H9 (cell line): ENCODE data around the gene PHLDA1. TPM values are rescaled to one million over a fixed set of nuclear protein-coding genes. Genes with fewer than 3 reads are reported as not detected.
A peak's percentile ranks its signal among the peaks of the same experiment; 100 is the strongest.

Experiments
- DNase-seq: peaks from one replicate; pipeline ENCODE4 v3.0.0-alpha.2; 2017
- H2AFZ ChIP-seq: one replicate; pipeline ENCODE4 v1.6.1; 2013; ENCODE audit warnings: mild to moderate bottlenecking, low read length, control low read depth, moderate library complexity
- H2AK5ac ChIP-seq: 2 replicates; pipeline ENCODE4 v1.6.1; 2013; ENCODE audit warnings: low read length, control low read depth, mixed read lengths; ENCODE audit not compliant: insufficient read length
- H2BK120ac ChIP-seq: one replicate; pipeline ENCODE4 v1.6.1; 2013; ENCODE audit warnings: low read depth, mild to moderate bottlenecking, low read length, control low read depth, inconsistent platforms; ENCODE audit not compliant: poor library complexity, severe bottlenecking
- H2BK12ac ChIP-seq: 2 replicates; pipeline ENCODE4 v1.6.1; 2013; ENCODE audit warnings: low read length, control low read depth, mixed read lengths, low read depth; ENCODE audit not compliant: insufficient read length
- H2BK15ac ChIP-seq: 2 replicates; pipeline ENCODE4 v1.6.1; 2013; ENCODE audit warnings: low read depth, low read length, control low read depth
- H2BK20ac ChIP-seq: one replicate; pipeline ENCODE4 v1.6.1; 2013; ENCODE audit warnings: low read depth, mild to moderate bottlenecking, low read length, control low read depth, inconsistent platforms; ENCODE audit not compliant: poor library complexity, severe bottlenecking
- H2BK5ac ChIP-seq: 2 replicates; pipeline ENCODE4 v1.6.1; 2013; ENCODE audit warnings: low read length, control low read depth, mixed read lengths; ENCODE audit not compliant: insufficient read length
- H3K14ac ChIP-seq: 2 replicates; pipeline ENCODE4 v1.6.1; 2013; ENCODE audit warnings: low read length, control low read depth; ENCODE audit not compliant: insufficient read depth
- H3K18ac ChIP-seq: 2 replicates; pipeline ENCODE4 v1.6.1; 2013; ENCODE audit warnings: low read depth, mild to moderate bottlenecking, mixed read lengths, low read length, control low read depth; ENCODE audit not compliant: insufficient read length
- H3K23ac ChIP-seq: 2 replicates; pipeline ENCODE4 v1.6.1; 2013; ENCODE audit warnings: low read length, control low read depth, mixed read lengths, low read depth; ENCODE audit not compliant: insufficient read length
- H3K23me2 ChIP-seq: 2 replicates; pipeline ENCODE4 v1.6.1; 2013; ENCODE audit warnings: low read depth, mild to moderate bottlenecking, mixed read lengths, low read length, control low read depth; ENCODE audit not compliant: insufficient read length, poor library complexity, severe bottlenecking
- H3K27ac ChIP-seq: 2 replicates; pipeline ENCODE4 v1.5.1; 2013; ENCODE audit warnings: low read length, control low read depth, mixed read lengths, low read depth; ENCODE audit not compliant: insufficient read length
- H3K27me3 ChIP-seq: 2 replicates; pipeline ENCODE4 v1.6.1; 2013; ENCODE audit warnings: low read length, control low read depth, inconsistent platforms; ENCODE audit not compliant: insufficient read depth
- H3K4ac ChIP-seq: 2 replicates; pipeline ENCODE4 v1.6.1; 2013; ENCODE audit warnings: low read depth, mild to moderate bottlenecking, control low read depth, inconsistent platforms, low read length, moderate library complexity
- H3K4me1 ChIP-seq: 2 replicates; pipeline ENCODE4 v1.6.1; 2013; ENCODE audit warnings: low read length, control low read depth, inconsistent platforms; ENCODE audit not compliant: insufficient read depth
- H3K4me2 ChIP-seq: 2 replicates; pipeline ENCODE4 v1.6.1; 2013; ENCODE audit warnings: low read length, control low read depth, mixed read lengths; ENCODE audit not compliant: insufficient read length, insufficient read depth
- H3K56ac ChIP-seq: 2 replicates; pipeline ENCODE4 v1.6.1; 2013; ENCODE audit warnings: low read depth, mild to moderate bottlenecking, mixed read lengths, low read length, control low read depth; ENCODE audit not compliant: insufficient read length
- H3K79me1 ChIP-seq: 2 replicates; pipeline ENCODE4 v1.6.1; 2013; ENCODE audit warnings: low read depth, mild to moderate bottlenecking, moderate library complexity, low read length, control low read depth, inconsistent platforms; ENCODE audit not compliant: insufficient read depth, poor library complexity, severe bottlenecking
- H3K79me2 ChIP-seq: 2 replicates; pipeline ENCODE4 v1.6.1; 2013; ENCODE audit warnings: low read length, control low read depth, inconsistent platforms; ENCODE audit not compliant: insufficient read depth
- H3K9ac ChIP-seq: 2 replicates; pipeline ENCODE4 v1.6.1; 2013; ENCODE audit warnings: low read length, control low read depth, mixed read lengths; ENCODE audit not compliant: insufficient read length; ENCODE audit errors: extremely low read depth
- H3K9me3 ChIP-seq: one replicate; pipeline ENCODE4 v1.6.1; 2013; ENCODE audit warnings: low read depth, low read length, inconsistent platforms; ENCODE audit not compliant: control insufficient read depth
- H3T11ph ChIP-seq: one replicate; pipeline ENCODE4 v1.6.1; 2013; ENCODE audit warnings: mild to moderate bottlenecking, low read length, control low read depth, inconsistent platforms
- H4K20me1 ChIP-seq: one replicate; pipeline ENCODE4 v1.6.1; 2013; ENCODE audit not compliant: control insufficient read depth, insufficient read length, insufficient read depth
- H4K5ac ChIP-seq: 2 replicates; pipeline ENCODE4 v1.6.1; 2013; ENCODE audit warnings: low read depth, mild to moderate bottlenecking, mixed read lengths, low read length, control low read depth; ENCODE audit not compliant: insufficient read length
- H4K8ac ChIP-seq: replicated peaks from 2 replicates; pipeline ENCODE4 v1.6.1; 2013; ENCODE audit warnings: low read length, control low read depth, mixed read lengths, low read depth; ENCODE audit not compliant: insufficient read length
- H4K91ac ChIP-seq: 2 replicates; pipeline ENCODE4 v1.6.1; 2013; ENCODE audit warnings: low read depth, mild to moderate bottlenecking, moderate library complexity, mixed read lengths, low read length, control low read depth; ENCODE audit not compliant: insufficient read length
- H3K27ac Mint-ChIP-seq, 3 experiments: 2 replicates in 2 of 3; 3 replicates in 1 of 3; pipeline ENCODE4 v1.8.0; 2020 to 2021; ENCODE audit warnings: mixed read lengths in 3 of 3, mild to moderate bottlenecking in 1 of 3, moderate library complexity in 1 of 3
- H3K27me3 Mint-ChIP-seq: 2 replicates; pipeline ENCODE4 v1.8.0; 2021; ENCODE audit warnings: low read depth, mild to moderate bottlenecking, moderate library complexity, mixed read lengths
- H3K36me3 Mint-ChIP-seq, 3 experiments: 2 replicates in 2 of 3; 3 replicates in 1 of 3; pipeline ENCODE4 v1.8.0; 2020 to 2021; ENCODE audit warnings: low read depth in 3 of 3, mixed read lengths in 3 of 3; ENCODE audit not compliant: insufficient read depth in 1 of 3
- H3K4me1 Mint-ChIP-seq, 2 experiments: 2 replicates each; pipeline ENCODE4 v1.8.0; 2020; ENCODE audit warnings: mixed read lengths in 2 of 2
- H3K4me3 Mint-ChIP-seq, 2 experiments: 2 replicates in 1 of 2; 3 replicates in 1 of 2; pipeline ENCODE4 v1.8.0; 2020 to 2021; ENCODE audit warnings: mild to moderate bottlenecking in 2 of 2, mixed read lengths in 2 of 2, moderate library complexity in 1 of 2
- H3K9me3 Mint-ChIP-seq, 2 experiments: 2 replicates in 1 of 2; 3 replicates in 1 of 2; pipeline ENCODE4 v1.8.0; 2020; ENCODE audit warnings: mild to moderate bottlenecking in 2 of 2, mixed read lengths in 2 of 2, moderate library complexity in 1 of 2
- WGBS: extraction: QIAGEN DNeasy Blood & Tissue Kit; methylation state at CpG from one replicate; pipeline ENCODE4 v1.1.7; 2013; ENCODE audit warnings: missing lambda C conversion rate, low lambda C conversion rate, mixed read lengths; ENCODE audit not compliant: insufficient read length; ENCODE audit errors: extremely low coverage; 5-methylcytosine and 5-hydroxymethylcytosine counted together
- total RNA-seq: library from RNA; stranded (reverse); gene quantifications from 2 replicates; pipeline ENCODE4 v1.2.1, GENCODE V29; 2021
- TF ChIP-seq, protein P1 (sequence below): fragments of 200-600 bp; sonication (generic); conservative IDR thresholded peaks from 3 replicates; pipeline ENCODE4 v1.8.0; 2021; ENCODE audit warnings: antibody characterized with exemption, mild to moderate bottlenecking

The PHLDA1 gene
- total RNA-seq, 1 experiment from 2014 or later, result 106 TPM

DNA sequence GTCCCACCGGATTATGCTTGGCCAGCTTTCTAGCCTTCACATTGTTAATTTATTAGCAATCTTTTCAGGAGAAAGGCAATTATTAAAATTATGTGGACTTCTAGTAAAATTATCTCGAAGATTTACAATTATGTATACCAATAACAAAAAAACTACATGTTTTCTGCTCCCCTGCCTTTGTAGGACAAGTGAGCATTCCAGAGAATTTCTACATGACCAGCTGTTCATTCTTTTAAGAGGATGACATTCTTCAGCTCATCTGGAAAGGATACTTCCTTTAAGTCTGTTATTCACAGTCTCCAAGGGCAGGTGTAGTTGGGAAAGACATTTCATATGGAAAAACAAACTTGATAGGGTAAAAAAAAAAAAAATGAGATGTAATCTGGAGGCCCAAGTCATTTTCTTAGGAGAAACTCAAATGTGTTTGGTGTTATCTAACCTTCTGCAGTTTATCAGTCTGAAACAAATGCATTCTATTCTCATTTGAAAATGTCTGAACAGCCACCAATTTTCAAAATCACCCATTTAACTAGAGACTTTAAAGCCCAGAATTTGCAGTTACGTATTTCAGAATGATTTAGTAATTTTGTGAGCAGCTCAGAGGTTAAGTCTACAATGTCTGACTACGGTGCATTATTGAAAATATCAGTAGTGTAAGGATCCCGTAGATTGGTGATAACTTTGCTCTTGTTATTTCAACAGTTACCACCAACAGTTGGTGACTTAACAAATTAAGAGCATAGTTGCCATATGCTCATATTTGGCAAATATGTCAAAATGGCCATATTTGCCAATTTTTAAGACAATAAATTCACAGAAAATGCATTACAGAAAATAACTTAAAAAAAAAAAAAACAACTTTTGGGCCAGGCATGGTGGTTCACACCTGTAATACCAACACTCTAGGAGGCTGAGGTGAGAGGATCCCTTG is 1.8 kb upstream of the PHLDA1 start:
- H3K79me2 ChIP-seq, result peaks cover 11% of the 10 kb centered on the region; the same call in 1 of the 2 replicates
- H3K56ac ChIP-seq, result no peak overlapping the region
- TF ChIP-seq, protein P1, sequence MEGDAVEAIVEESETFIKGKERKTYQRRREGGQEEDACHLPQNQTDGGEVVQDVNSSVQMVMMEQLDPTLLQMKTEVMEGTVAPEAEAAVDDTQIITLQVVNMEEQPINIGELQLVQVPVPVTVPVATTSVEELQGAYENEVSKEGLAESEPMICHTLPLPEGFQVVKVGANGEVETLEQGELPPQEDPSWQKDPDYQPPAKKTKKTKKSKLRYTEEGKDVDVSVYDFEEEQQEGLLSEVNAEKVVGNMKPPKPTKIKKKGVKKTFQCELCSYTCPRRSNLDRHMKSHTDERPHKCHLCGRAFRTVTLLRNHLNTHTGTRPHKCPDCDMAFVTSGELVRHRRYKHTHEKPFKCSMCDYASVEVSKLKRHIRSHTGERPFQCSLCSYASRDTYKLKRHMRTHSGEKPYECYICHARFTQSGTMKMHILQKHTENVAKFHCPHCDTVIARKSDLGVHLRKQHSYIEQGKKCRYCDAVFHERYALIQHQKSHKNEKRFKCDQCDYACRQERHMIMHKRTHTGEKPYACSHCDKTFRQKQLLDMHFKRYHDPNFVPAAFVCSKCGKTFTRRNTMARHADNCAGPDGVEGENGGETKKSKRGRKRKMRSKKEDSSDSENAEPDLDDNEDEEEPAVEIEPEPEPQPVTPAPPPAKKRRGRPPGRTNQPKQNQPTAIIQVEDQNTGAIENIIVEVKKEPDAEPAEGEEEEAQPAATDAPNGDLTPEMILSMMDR, result no peak
- no peak overlapping the region for H2BK12ac ChIP-seq
- H2BK20ac ChIP-seq, result no peak overlapping the region
- no peak overlapping the region for H2BK120ac ChIP-seq
- Mint-ChIP-seq H3K4me1 (peaks cover 38% of the 10 kb centered on the region in 2 experiments), H3K36me3 (peaks cover 4 to 28% (median 20%) of the 10 kb centered on the region in 3 experiments; a peak in 4 of 7 replicates), H3K9me3 (no peaks in the 10 kb centered on the region; a peak in 1 of 5 replicates), H3K27me3 (peaks cover 3% of the 10 kb centered on the region), H3K27ac (peak overlapping the region; percentile 93 to 99 (median 99); a peak in 6 of 7 replicates), H3K4me3 (peak overlapping the region; percentile 98 to 99)
- H3K14ac ChIP-seq, result no peak overlapping the region
- peaks cover 8% of the 10 kb centered on the region; the same call in 1 of the 2 replicates for H3K4me1 ChIP-seq
- no peaks in the 10 kb centered on the region for H3K79me1 ChIP-seq
- H4K5ac ChIP-seq, result no peak overlapping the region
- peak overlapping the region; percentile 97 for H3K4me2 ChIP-seq
- WGBS, result no CpG with 5 or more reads among the region's 5 CpGs
- no peak overlapping the region for H4K8ac ChIP-seq
- no peak for DNase-seq
- no peaks in the 10 kb centered on the region for H3K27me3 ChIP-seq
- H3T11ph ChIP-seq, result no peak overlapping the region
- H2AFZ ChIP-seq, result no peak overlapping the region
- H3K23me2 ChIP-seq, result peaks cover 9% of the 10 kb centered on the region
- peak overlapping the region; percentile 83 for H3K9ac ChIP-seq
- no peak overlapping the region for H3K18ac ChIP-seq
- H2BK15ac ChIP-seq, result no peak overlapping the region
- no peaks in the 10 kb centered on the region for H3K9me3 ChIP-seq
- no peaks in the 10 kb centered on the region for H4K20me1 ChIP-seq
- H2BK5ac ChIP-seq, result peak overlapping the region; percentile 94
- no peak overlapping the region for H4K91ac ChIP-seq
- H2AK5ac ChIP-seq, result no peak overlapping the region
- peak overlapping the region; percentile 87 for H3K27ac ChIP-seq
- H3K4ac ChIP-seq, result no peak overlapping the region
- H3K23ac ChIP-seq, result no peak overlapping the region
